Brain microvascular endothelial cell (primary cell): ENCODE measurements around the gene DEFB123.

ENCODE experiments used
- DNase-seq: peaks from one replicate; pipeline ENCODE4 v3.0.0-alpha.2; 2020
- H3K27ac ChIP-seq: fragments of 250-450 bp; sonication (Bioruptor Pico); 2 replicates; pipeline ENCODE4 v1.5.1; 2020; ENCODE audit warnings: mild to moderate bottlenecking, moderate library complexity
- H3K27me3 ChIP-seq: fragments of 250-450 bp; sonication (Bioruptor Pico); replicated peaks from 2 replicates; pipeline ENCODE4 v1.5.1; 2020; ENCODE audit warnings: mild to moderate bottlenecking
- H3K36me3 ChIP-seq: fragments of 250-450 bp; sonication (Bioruptor Pico); replicated peaks from 2 replicates; pipeline ENCODE4 v1.5.1; 2020; ENCODE audit warnings: mild to moderate bottlenecking
- H3K4me3 ChIP-seq: 2 replicates; pipeline ENCODE4 v1.5.1; 2011; ENCODE audit warnings: low read depth, mild to moderate bottlenecking, control low read depth, low read length, moderate library complexity
- in situ Hi-C: cut with HindIII; loops from 2 replicates; pipeline ENCODE4 v1.10.0; 2017; ENCODE audit warnings: low sequenced_read_pairs, low pct_ligation_motif_present
- TF ChIP-seq, protein P1 (sequence below): IDR thresholded peaks from 2 replicates; pipeline ENCODE4 v1.5.1; 2011; ENCODE audit warnings: low read depth, mild to moderate bottlenecking, moderate library complexity, low read length, control low read depth, inconsistent platforms; ENCODE audit errors: missing control alignments

Gene DEFB123

DNA sequence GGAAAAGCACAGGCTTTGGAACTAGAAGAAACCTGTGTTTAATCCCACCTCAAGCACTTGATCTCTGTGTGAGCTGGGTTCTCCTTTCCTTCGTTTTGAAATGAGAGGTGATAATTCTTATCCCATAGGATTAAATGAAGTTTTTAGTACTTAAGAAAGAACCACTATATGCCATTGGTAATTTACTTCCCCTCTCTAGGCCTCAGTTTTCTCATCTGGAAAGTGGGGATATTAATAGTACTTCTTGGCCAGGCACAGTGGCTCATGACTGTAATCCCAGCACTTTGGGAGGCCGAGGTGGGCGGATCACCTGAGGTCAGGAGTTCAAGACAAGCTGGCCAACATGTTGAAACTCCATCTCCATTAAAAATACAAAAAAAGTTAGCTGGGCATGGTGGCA lies 48.7 kb downstream of the DEFB123 start:
- DNase-seq, result no peak
- in situ Hi-C loops, result no loop called here
- H3K36me3 ChIP-seq, result no peaks in the 10 kb centered on the region

DNA sequence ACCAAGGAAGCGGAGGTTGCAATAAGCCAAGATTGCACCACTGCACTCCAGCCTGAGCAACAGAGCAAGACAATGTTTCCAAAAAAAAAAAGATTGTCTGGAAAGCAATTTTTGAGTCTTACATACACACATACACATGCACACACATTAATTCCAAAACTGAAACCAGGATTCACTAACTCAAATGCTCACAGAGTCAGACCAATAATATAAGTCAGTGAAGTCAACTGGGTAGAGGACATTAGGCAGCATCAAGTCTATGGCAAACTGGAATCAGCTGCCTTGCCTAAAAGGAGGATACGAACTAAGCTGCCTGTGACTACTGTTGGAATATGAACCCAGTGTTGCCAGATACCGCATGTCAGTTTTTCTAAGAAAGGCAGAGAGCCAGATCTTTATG lies 50.3 kb downstream of the DEFB123 start:
- DNase-seq, result no peak
- TF ChIP-seq, protein P1, sequence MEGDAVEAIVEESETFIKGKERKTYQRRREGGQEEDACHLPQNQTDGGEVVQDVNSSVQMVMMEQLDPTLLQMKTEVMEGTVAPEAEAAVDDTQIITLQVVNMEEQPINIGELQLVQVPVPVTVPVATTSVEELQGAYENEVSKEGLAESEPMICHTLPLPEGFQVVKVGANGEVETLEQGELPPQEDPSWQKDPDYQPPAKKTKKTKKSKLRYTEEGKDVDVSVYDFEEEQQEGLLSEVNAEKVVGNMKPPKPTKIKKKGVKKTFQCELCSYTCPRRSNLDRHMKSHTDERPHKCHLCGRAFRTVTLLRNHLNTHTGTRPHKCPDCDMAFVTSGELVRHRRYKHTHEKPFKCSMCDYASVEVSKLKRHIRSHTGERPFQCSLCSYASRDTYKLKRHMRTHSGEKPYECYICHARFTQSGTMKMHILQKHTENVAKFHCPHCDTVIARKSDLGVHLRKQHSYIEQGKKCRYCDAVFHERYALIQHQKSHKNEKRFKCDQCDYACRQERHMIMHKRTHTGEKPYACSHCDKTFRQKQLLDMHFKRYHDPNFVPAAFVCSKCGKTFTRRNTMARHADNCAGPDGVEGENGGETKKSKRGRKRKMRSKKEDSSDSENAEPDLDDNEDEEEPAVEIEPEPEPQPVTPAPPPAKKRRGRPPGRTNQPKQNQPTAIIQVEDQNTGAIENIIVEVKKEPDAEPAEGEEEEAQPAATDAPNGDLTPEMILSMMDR, result no peak
- Histone ChIP-seq H3K27ac (no peak overlapping the region), H3K4me3 (no peak overlapping the region), H3K27me3 (no peaks in the 10 kb centered on the region), H3K36me3 (no peaks in the 10 kb centered on the region)
- in situ Hi-C loops, result no loop called here

More for the DNA sequence above, 48.7 kb downstream of the DEFB123 start:
- no peak overlapping the region for H3K27ac ChIP-seq
- no peaks in the 10 kb centered on the region for H3K27me3 ChIP-seq
- TF ChIP-seq, protein P1, result no peak
- H3K4me3 ChIP-seq, result no peak overlapping the region

DNA sequence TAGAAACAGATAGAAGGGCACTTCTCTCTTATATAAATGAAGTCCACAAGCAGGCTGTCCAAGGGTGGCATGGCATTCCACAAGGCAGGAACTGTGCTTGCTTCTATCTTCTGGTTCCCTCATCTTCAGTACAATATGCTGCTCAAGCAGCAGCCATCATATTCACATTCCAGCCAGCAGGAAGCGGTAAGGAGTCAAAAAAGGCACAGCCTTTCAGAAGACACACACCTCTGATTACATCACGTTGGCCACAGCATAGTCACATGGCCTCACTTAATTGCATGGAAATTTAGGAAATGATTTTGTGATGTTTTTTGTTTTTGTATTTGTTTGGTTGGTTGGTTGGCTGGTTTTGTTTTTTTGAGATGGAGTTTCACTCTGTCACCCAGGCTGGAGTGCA lies 53.7 kb downstream of the DEFB123 start:
- no peak overlapping the region for H3K4me3 ChIP-seq
- H3K27me3 ChIP-seq, result no peaks in the 10 kb centered on the region
- H3K27ac ChIP-seq, result no peak overlapping the region
- in situ Hi-C loops, result no loop called here
- DNase-seq, result no peak
- TF ChIP-seq, protein P1, result peak; percentile 62
- no peaks in the 10 kb centered on the region for H3K36me3 ChIP-seq

DNA sequence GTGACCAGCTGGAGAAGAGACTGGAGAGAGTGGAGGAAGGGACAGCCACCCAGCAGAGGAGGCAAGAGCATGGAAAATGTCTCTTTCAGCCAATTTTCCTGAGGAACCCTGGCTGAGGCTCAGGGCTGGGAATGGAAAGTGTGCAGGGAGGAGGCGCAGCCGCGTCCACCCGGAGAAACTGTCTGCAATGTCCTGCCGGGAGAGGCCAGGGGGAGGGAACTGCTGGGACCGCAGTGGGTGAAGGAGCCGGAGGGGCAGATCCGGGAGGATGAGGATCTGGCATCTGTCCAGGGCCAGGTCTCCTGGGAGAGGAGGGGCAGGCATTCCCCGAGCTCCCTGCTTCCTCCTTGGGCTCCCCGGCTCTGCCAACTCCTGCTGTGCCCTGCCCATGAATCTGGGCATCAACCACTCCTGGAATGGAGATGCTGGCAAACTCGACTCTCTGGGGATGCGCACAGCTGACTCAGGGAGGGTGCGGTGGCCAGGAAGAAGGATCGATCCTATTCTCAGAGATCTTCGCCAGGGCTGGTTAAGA lies 56.4 kb downstream of the DEFB123 start:
- H3K4me3 ChIP-seq, result no peak overlapping the region
- no peaks in the 10 kb centered on the region for H3K36me3 ChIP-seq
- no peak overlapping the region for H3K27ac ChIP-seq
- DNase-seq, result no peak
- no peaks in the 10 kb centered on the region for H3K27me3 ChIP-seq
- in situ Hi-C loops, result no loop called here
- TF ChIP-seq, protein P1, result no peak

DNA sequence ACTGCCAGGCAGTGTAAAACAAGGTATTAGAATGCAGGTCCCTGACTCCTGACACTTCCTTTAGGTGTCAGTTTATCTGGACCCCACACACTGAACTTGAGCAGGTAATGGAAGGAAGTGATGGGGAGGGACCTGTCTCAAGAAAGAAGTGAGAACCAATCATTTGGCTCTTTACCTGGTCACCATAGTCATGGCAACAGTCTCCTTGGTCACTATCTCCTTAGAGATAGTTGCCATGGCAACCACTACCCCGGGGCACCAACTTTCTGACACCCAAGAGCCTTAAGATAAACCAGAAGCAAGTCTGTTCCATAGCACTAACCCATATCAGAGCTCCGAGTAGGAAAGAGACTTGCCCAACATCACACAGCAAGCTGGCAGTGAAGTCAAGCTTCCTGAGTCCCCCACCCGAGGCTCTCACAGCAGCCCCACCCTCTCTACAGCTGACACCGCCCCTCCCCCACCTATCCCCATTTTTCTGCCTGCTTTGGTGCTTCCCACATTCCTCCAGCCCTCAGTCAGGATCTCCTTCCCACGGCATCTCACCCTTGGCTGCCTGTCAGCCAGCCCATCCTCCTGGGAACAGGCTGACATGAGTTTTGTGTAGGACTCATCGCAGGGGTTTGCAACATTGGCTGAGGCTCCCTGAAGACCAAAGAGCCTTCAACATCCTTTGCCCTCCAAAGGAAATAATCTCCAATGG lies 57.6 kb downstream of the DEFB123 start:
- DNase-seq, result peak; percentile 35
- no peaks in the 10 kb centered on the region for H3K27me3 ChIP-seq
- TF ChIP-seq, protein P1, result no peak
- H3K27ac ChIP-seq, result no peak overlapping the region
- H3K36me3 ChIP-seq, result no peaks in the 10 kb centered on the region
- in situ Hi-C loops, result no loop called here
- no peak overlapping the region for H3K4me3 ChIP-seq
